ENCODE measurements around the gene TMA7.

DNA sequence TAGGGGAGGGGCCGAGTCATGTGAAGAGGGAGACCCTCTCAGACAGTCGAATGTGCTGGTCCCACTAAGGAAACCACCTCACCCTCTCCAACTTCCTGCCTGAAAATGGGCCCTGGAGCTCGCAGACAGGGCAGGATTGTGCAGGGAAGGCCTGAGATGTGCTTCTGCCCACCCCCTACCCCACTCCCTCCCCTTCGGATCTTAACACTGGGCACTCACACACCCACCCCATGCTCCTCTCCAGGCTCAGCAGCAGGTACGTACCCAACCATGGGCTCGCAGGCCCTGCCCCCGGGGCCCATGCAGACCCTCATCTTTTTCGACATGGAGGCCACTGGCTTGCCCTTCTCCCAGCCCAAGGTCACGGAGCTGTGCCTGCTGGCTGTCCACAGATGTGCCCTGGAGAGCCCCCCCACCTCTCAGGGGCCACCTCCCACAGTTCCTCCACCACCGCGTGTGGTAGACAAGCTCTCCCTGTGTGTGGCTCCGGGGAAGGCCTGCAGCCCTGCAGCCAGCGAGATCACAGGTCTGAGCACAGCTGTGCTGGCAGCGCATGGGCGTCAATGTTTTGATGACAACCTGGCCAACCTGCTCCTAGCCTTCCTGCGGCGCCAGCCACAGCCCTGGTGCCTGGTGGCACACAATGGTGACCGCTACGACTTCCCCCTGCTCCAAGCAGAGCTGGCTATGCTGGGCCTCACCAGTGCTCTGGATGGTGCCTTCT, 26.5 kb downstream of the TMA7 start:
- TF ChIP-seq, protein P1, sequence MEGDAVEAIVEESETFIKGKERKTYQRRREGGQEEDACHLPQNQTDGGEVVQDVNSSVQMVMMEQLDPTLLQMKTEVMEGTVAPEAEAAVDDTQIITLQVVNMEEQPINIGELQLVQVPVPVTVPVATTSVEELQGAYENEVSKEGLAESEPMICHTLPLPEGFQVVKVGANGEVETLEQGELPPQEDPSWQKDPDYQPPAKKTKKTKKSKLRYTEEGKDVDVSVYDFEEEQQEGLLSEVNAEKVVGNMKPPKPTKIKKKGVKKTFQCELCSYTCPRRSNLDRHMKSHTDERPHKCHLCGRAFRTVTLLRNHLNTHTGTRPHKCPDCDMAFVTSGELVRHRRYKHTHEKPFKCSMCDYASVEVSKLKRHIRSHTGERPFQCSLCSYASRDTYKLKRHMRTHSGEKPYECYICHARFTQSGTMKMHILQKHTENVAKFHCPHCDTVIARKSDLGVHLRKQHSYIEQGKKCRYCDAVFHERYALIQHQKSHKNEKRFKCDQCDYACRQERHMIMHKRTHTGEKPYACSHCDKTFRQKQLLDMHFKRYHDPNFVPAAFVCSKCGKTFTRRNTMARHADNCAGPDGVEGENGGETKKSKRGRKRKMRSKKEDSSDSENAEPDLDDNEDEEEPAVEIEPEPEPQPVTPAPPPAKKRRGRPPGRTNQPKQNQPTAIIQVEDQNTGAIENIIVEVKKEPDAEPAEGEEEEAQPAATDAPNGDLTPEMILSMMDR (IDR thresholded peaks at IDR 0.05), result no peak
- TF ChIP-seq POLR2A (IDR thresholded peaks at IDR 0.05), result no peak

All from heart left ventricle (tissue), 13 donors.